GM12878 (cell line): ENCODE results near the gene CEBPB. TPM values are rescaled to one million over a fixed set of nuclear protein-coding genes. Genes with fewer than 3 reads are reported as not detected.

Source experiments
- FOXM1 ChIP-seq: IDR thresholded peaks from 2 replicates; pipeline ENCODE4 v1.6.1; 2012; ENCODE audit warnings: low read depth, mild to moderate bottlenecking, inconsistent platforms, low read length, moderate library complexity
- GATAD2B ChIP-seq: fragments of 450-650 bp; conservative IDR thresholded peaks from 2 replicates; pipeline ENCODE4 v1.6.1; 2017; ENCODE audit warnings: low read depth, mild to moderate bottlenecking, moderate library complexity
- RAD21 ChIP-seq: IDR thresholded peaks from 2 replicates; pipeline ENCODE4 v1.6.1; 2011; ENCODE audit warnings: mild to moderate bottlenecking, low read depth, low read length, moderate library complexity; ENCODE audit not compliant: insufficient read depth
- ZNF384 ChIP-seq: IDR thresholded peaks from 2 replicates; pipeline ENCODE4 v1.6.1; 2012; ENCODE audit warnings: low read depth, mild to moderate bottlenecking, low read length, improper control_type of control experiment, borderline replicate concordance
- ZZZ3 ChIP-seq: IDR thresholded peaks from 2 replicates; pipeline ENCODE4 v1.6.1; 2011; ENCODE audit warnings: low read depth; ENCODE audit not compliant: control insufficient read depth, insufficient read length
- polyA plus RNA-seq, 11 experiments: library from polyadenylated mRNA; depleted of rRNA in 4 of 11; unstranded in 6 of 11; stranded (reverse) in 5 of 11; fragments of >200 nt; fragmentation: Nextera tagmentation in 4 of 11; fragmentation: Illumina TruSeq in 1 of 11; extraction: Ambion mirVana in 4 of 11; extraction: Trizol in 1 of 11; gene quantifications; 1 replicate in 1 of 11; 2 replicates in 10 of 11; pipeline versions ENCODE4 v1.2.1 to v1.2.3, GENCODE V29; 2011 to 2016; ENCODE audit warnings: inconsistent platforms in 2 of 11, missing spikeins in 2 of 11, low read depth in 1 of 11
- total RNA-seq, 4 experiments: library from RNA; depleted of rRNA in 3 of 4; stranded (reverse); fragments of >200 nt in 3 of 4; fragmentation: Illumina TruSeq in 1 of 4; extraction: Trizol in 1 of 4; gene quantifications; 2 replicates each; pipeline versions ENCODE4 v1.2.1 to v1.2.3, GENCODE V29; 2013 to 2021
- TF ChIP-seq, protein P1 (sequence below): IDR thresholded peaks from 2 replicates; pipeline ENCODE4 v1.6.1; 2012; ENCODE audit warnings: low read length, inconsistent platforms
- TF ChIP-seq, protein P2 (sequence below): fragments of 450-650 bp; formaldehyde crosslinking; IDR thresholded peaks from 2 replicates; pipeline ENCODE4 v1.4.0; 2020; ENCODE audit warnings: mild to moderate bottlenecking, moderate library complexity

Gene CEBPB
- total and polyA plus RNA-seq, 10 of the 15 experiments (the other 5 are each of a cell fraction or from before 2014, with no cell fraction given), result 0.18 to 8.8 (median 1.6) TPM

DNA sequence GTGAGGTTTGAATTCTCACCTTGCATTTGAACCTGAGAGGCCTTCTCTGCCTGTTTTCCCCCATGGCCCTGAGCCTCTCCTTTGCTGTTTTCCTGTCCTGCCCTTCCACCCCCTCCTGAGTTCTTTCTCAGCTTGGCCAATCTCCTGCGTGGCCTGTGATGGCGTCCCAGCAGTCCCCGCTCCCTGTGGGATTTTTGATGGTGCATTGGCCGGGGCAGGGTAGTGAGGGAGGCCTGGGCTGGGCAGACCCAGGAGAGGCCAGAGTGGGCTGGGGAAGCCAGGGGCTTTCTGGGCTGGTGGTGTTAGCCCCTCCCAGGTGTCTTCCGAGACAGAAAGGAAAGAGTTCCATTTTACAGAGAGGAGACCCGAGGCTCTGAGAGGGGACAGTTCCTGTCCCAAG lies 6.3 kb downstream of the CEBPB start (continued):
- TF ChIP-seq, protein P1, sequence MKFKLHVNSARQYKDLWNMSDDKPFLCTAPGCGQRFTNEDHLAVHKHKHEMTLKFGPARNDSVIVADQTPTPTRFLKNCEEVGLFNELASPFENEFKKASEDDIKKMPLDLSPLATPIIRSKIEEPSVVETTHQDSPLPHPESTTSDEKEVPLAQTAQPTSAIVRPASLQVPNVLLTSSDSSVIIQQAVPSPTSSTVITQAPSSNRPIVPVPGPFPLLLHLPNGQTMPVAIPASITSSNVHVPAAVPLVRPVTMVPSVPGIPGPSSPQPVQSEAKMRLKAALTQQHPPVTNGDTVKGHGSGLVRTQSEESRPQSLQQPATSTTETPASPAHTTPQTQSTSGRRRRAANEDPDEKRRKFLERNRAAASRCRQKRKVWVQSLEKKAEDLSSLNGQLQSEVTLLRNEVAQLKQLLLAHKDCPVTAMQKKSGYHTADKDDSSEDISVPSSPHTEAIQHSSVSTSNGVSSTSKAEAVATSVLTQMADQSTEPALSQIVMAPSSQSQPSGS, result no peak
- TF ChIP-seq RAD21 (no peak), ZNF384 (no peak), GATAD2B (no peak), FOXM1 (no peak), ZZZ3 (no peak)
- TF ChIP-seq, protein P2, sequence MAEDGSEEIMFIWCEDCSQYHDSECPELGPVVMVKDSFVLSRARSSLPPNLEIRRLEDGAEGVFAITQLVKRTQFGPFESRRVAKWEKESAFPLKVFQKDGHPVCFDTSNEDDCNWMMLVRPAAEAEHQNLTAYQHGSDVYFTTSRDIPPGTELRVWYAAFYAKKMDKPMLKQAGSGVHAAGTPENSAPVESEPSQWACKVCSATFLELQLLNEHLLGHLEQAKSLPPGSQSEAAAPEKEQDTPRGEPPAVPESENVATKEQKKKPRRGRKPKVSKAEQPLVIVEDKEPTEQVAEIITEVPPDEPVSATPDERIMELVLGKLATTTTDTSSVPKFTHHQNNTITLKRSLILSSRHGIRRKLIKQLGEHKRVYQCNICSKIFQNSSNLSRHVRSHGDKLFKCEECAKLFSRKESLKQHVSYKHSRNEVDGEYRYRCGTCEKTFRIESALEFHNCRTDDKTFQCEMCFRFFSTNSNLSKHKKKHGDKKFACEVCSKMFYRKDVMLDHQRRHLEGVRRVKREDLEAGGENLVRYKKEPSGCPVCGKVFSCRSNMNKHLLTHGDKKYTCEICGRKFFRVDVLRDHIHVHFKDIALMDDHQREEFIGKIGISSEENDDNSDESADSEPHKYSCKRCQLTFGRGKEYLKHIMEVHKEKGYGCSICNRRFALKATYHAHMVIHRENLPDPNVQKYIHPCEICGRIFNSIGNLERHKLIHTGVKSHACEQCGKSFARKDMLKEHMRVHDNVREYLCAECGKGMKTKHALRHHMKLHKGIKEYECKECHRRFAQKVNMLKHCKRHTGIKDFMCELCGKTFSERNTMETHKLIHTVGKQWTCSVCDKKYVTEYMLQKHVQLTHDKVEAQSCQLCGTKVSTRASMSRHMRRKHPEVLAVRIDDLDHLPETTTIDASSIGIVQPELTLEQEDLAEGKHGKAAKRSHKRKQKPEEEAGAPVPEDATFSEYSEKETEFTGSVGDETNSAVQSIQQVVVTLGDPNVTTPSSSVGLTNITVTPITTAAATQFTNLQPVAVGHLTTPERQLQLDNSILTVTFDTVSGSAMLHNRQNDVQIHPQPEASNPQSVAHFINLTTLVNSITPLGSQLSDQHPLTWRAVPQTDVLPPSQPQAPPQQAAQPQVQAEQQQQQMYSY (CRISPR knock-in tag), result no peak
